HAP-1 (cell line): ENCODE measurements around the gene RGS17.
A peak's percentile ranks its signal among the peaks of the same experiment; 100 is the strongest.

Experiments used
- DNase-seq, 2 experiments: peaks; one replicate each; pipeline ENCODE4 v3.0.0-alpha.2; 2016 to 2020; ENCODE audit warnings: low spot score in 2 of 2
- H3K27me3 ChIP-seq: fragments of 250-450 bp; sonication (Bioruptor Pico); 2 replicates; pipeline ENCODE4 v1.5.1; 2020; ENCODE audit warnings: low read depth, mild to moderate bottlenecking, moderate library complexity
- H3K36me3 ChIP-seq: fragments of 250-450 bp; sonication (Bioruptor Pico); replicated peaks from 2 replicates; pipeline ENCODE4 v1.5.1; 2020; ENCODE audit warnings: mild to moderate bottlenecking
- H3K4me1 ChIP-seq: fragments of 250-450 bp; sonication (Bioruptor Pico); 2 replicates; pipeline ENCODE4 v1.5.1; 2020; ENCODE audit warnings: mild to moderate bottlenecking
- H3K4me3 ChIP-seq: fragments of 250-450 bp; sonication (Bioruptor Pico); 2 replicates; pipeline ENCODE4 v1.5.1; 2020; ENCODE audit warnings: mild to moderate bottlenecking, moderate library complexity
- H3K9me3 ChIP-seq: fragments of 250-450 bp; sonication (Bioruptor Pico); 2 replicates; pipeline ENCODE4 v1.5.1; 2020; ENCODE audit warnings: mild to moderate bottlenecking, moderate library complexity
- in situ Hi-C: fragments of 300-500 bp; cut with MboI; formaldehyde crosslinking; loops from 3 replicates; pipeline ENCODE4 v1.14.3; 2020; ENCODE audit warnings: low sequenced_read_pairs, inconsistent platforms, mixed read lengths

The RGS17 gene

GRCh38 chr6:153028963-153029362, 102.1 kb downstream of the RGS17 start:
- H3K27me3 ChIP-seq, result no peaks in the 10 kb centered on the region
- no peak overlapping the region for H3K4me3 ChIP-seq
- H3K9me3 ChIP-seq, result no peaks in the 10 kb centered on the region
- in situ Hi-C loops, result loop anchor here (25.0 kb wide), 1 partner anchor 208 kb away; no protein-coding TSS in a partner anchor
- H3K36me3 ChIP-seq, result no peaks in the 10 kb centered on the region
- DNase-seq, result no peak
- H3K4me1 ChIP-seq, result no peaks in the 10 kb centered on the region

- in situ Hi-C loops, result loop anchor here (25.0 kb wide), 1 partner anchor 209 kb away; no protein-coding TSS in a partner anchor
- H3K9me3 ChIP-seq, result no peaks in the 10 kb centered on the region
- H3K4me1 ChIP-seq, result no peaks in the 10 kb centered on the region
Observed at GRCh38 chr6:153028286-153028685, 102.8 kb downstream of the RGS17 start.

GRCh38 chr6:153027480-153027879, 103.6 kb downstream of the RGS17 start:
- DNase-seq, result no peak
- no peaks in the 10 kb centered on the region for H3K4me1 ChIP-seq

More at GRCh38 chr6:153028286-153028685, 102.8 kb downstream of the RGS17 start:
- no peaks in the 10 kb centered on the region for H3K36me3 ChIP-seq
- no peaks in the 10 kb centered on the region for H3K27me3 ChIP-seq
- no peak overlapping the region for H3K4me3 ChIP-seq
- DNase-seq, result no peak

GRCh38 chr6:153024709-153025017, 106.4 kb downstream of the RGS17 start:
- Histone ChIP-seq H3K9me3 (no peaks in the 10 kb centered on the region), H3K36me3 (no peaks in the 10 kb centered on the region), H3K4me1 (no peaks in the 10 kb centered on the region), H3K4me3 (no peak overlapping the region), H3K27me3 (no peaks in the 10 kb centered on the region)
- in situ Hi-C loops, result loop anchor here (25.0 kb wide), 1 partner anchor 213 kb away; no protein-coding TSS in a partner anchor
- DNase-seq, result no peak

More at GRCh38 chr6:153027480-153027879, 103.6 kb downstream of the RGS17 start:
- H3K4me3 ChIP-seq, result no peak overlapping the region
- H3K27me3 ChIP-seq, result no peaks in the 10 kb centered on the region
- H3K9me3 ChIP-seq, result no peaks in the 10 kb centered on the region
- in situ Hi-C loops, result loop anchor here (25.0 kb wide), 1 partner anchor 210 kb away; no protein-coding TSS in a partner anchor
- no peaks in the 10 kb centered on the region for H3K36me3 ChIP-seq

- in situ Hi-C loops, result no loop called here
- Histone ChIP-seq H3K36me3 (no peaks in the 10 kb centered on the region), H3K27me3 (no peaks in the 10 kb centered on the region), H3K4me3 (no peak overlapping the region), H3K9me3 (no peaks in the 10 kb centered on the region), H3K4me1 (no peaks in the 10 kb centered on the region)
- DNase-seq, result peak; percentile 51 to 62
Observed at GRCh38 chr6:153023977-153024708, 106.9 kb downstream of the RGS17 start.

GRCh38 chr6:153018355-153018754, 112.7 kb downstream of the RGS17 start:
- H3K27me3 ChIP-seq, result no peaks in the 10 kb centered on the region
- H3K9me3 ChIP-seq, result no peaks in the 10 kb centered on the region
- H3K36me3 ChIP-seq, result no peaks in the 10 kb centered on the region
- in situ Hi-C loops, result no loop called here
- H3K4me1 ChIP-seq, result no peaks in the 10 kb centered on the region
- no peak overlapping the region for H3K4me3 ChIP-seq
- no peak for DNase-seq

DNA sequence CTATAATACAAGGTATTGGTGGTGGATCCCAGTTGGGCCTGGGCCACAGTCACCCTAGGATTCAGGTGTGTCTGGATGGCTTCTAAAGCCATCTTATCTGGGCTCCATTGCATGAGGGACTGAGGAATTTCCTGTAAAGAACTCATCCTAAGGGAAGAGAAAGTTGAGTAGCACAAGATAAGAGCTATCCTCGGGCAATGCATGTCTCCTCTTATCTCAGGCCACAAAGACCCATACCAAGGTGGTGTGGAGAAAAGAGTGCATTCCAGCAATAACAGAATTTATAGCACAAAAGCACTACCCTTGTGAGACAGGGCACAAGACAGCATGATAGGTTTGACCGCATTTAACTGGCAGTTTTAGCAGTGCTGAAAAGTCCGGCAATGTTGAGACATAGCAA, 114.2 kb downstream of the RGS17 start:
- Histone ChIP-seq H3K27me3 (no peaks in the 10 kb centered on the region), H3K4me1 (no peaks in the 10 kb centered on the region), H3K4me3 (no peak overlapping the region), H3K9me3 (no peaks in the 10 kb centered on the region), H3K36me3 (no peaks in the 10 kb centered on the region)
- in situ Hi-C loops, result no loop called here
- no peak for DNase-seq

- Histone ChIP-seq H3K36me3 (no peaks in the 10 kb centered on the region), H3K27me3 (no peaks in the 10 kb centered on the region), H3K4me3 (no peak overlapping the region), H3K9me3 (no peaks in the 10 kb centered on the region), H3K4me1 (no peaks in the 10 kb centered on the region)
- DNase-seq, result no peak
- in situ Hi-C loops, result no loop called here
Observed at GRCh38 chr6:153015094-153015640, 115.9 kb downstream of the RGS17 start.

DNA sequence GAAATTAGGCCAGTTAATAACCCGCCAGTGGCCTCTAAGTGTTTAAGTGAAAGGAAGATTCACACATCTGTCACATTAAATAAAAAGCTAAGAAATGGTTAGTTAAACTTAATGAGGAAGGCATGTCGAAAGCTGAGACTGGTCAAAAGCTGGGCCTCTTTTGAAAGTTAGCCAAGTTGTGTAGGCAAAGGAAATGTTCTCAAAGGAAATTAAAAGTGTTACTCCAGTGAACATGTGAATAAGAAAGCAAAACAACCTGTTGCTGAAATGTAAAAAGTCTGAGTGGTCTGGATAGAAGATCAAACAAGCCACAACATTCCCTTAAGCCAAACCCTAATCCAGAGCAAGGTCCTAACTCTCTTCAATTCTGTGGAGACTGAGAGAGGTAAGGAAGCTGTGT, 117.6 kb downstream of the RGS17 start:
- Histone ChIP-seq H3K9me3 (no peaks in the 10 kb centered on the region), H3K4me1 (no peaks in the 10 kb centered on the region), H3K36me3 (no peaks in the 10 kb centered on the region), H3K4me3 (no peak overlapping the region), H3K27me3 (no peaks in the 10 kb centered on the region)
- in situ Hi-C loops, result no loop called here
- DNase-seq, result no peak

DNA sequence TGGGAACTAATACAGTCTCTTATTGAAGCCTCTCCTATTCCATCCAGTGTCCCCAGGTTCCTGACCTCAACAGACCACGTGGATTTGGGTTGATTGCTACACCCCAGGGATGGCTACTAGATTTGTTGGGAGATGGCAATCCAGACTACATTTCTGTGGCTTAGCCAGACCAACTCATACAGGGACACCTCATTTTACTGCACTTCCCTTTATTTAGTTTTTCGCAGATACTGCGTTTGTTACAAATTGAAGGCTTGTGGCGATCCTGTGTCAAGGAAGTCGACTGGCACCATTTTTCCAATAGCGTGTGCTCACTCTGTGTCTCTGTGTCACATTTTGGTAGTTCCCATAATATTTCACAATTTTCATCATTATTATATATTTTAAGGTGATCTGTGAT, 118.2 kb downstream of the RGS17 start:
- Histone ChIP-seq H3K4me1 (no peaks in the 10 kb centered on the region), H3K27me3 (no peaks in the 10 kb centered on the region), H3K4me3 (no peak overlapping the region), H3K9me3 (no peaks in the 10 kb centered on the region), H3K36me3 (no peaks in the 10 kb centered on the region)
- DNase-seq, result no peak
- in situ Hi-C loops, result no loop called here

- H3K27me3 ChIP-seq, result no peaks in the 10 kb centered on the region
- H3K4me3 ChIP-seq, result peak overlapping the region; percentile 60
- no peak for DNase-seq
- peaks cover 16% of the 10 kb centered on the region for H3K4me1 ChIP-seq
- in situ Hi-C loops, result no loop called here
- no peaks in the 10 kb centered on the region for H3K9me3 ChIP-seq
- peaks cover 12% of the 10 kb centered on the region for H3K36me3 ChIP-seq
Observed at GRCh38 chr6:153003366-153003690, 127.8 kb downstream of the RGS17 start.

- in situ Hi-C loops, result no loop called here
- peaks cover 15% of the 10 kb centered on the region for H3K36me3 ChIP-seq
- H3K4me1 ChIP-seq, result peaks cover 16% of the 10 kb centered on the region
- peak; percentile 95 to 96 for DNase-seq
- H3K4me3 ChIP-seq, result peak within 1 kb of the TSS; percentile 60
- H3K9me3 ChIP-seq, result no peaks in the 10 kb centered on the region
- H3K27me3 ChIP-seq, result no peaks in the 10 kb centered on the region
Observed at GRCh38 chr6:153002613-153003365, 128.3 kb downstream of the RGS17 start, which contains the start of gene MTRF1L. Gene MTRF1L (minus strand): TSS chr6:153002709. CDS start chr6:153002685, 24 bp downstream.

GRCh38 chr6:153001767-153002612, 129.1 kb downstream of the RGS17 start:
- peaks cover 16% of the 10 kb centered on the region for H3K4me1 ChIP-seq
- in situ Hi-C loops, result no loop called here
- H3K4me3 ChIP-seq, result peak overlapping the region; percentile 60
- H3K27me3 ChIP-seq, result no peaks in the 10 kb centered on the region
- peaks cover 23% of the 10 kb centered on the region for H3K36me3 ChIP-seq
- peak; percentile 27 to 31 for DNase-seq
- no peaks in the 10 kb centered on the region for H3K9me3 ChIP-seq
